Activated CD8-positive, alpha-beta memory T cell treated with anti-CD3 and anti-CD28 coated beads for 24 hours (primary cell): Measurements from ENCODE around the gene EFNA3.
A peak's percentile ranks its signal among the peaks of the same experiment; 100 is the strongest.

Experiments
- DNase-seq: peaks from one replicate; pipeline ENCODE4 v3.0.0-alpha.2; 2020

EFNA3 gene

GRCh38 chr1:155078469-155079209 lies at the start of gene EFNA3:
Gene EFNA3 (plus strand): TSS chr1:155078837. CDS start chr1:155078942, 105 bp downstream.
- DNase-seq = peak; percentile 86

DNA sequence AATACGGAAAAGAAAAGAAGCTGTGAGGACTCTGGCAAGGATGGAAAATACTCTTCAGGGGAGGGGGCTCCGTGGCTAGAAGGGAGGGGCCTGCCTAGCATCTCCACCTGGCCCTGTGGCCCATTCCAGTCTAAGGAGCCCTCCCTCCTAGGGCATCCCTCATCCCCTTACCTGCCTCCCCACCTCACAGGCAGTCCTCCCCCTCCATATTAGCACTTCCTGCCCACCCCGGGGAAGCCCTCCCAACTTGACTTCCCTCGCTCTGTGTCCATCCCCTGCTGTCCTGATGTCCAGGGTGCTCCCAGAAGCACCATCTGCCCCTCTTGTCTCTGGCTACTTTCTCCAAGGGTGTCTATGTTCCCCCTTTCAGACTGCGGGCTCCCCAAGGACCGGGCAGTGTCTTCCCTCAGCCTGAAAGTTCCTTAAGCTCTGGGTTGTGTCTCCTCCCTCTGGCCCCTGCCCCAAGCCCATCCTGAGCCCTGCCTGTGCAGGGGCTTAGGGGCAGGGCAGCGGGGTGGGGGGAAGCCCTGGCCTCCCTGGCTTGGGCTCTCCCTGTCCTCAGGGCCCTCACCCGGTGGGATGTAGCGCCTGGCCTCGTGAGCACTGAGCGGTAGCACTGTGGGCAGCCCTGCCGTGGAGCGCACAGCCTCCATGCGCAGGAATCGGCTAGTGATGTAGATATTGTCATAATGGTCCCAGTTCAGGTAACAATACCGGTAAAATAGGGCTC lies 49.0 kb upstream of the EFNA3 start:
- no peak for DNase-seq

GRCh38 chr1:155030243-155030795 lies 48.3 kb upstream of the EFNA3 start:
- no peak for DNase-seq

GRCh38 chr1:155030899-155031298 lies 47.7 kb upstream of the EFNA3 start:
- no peak for DNase-seq

GRCh38 chr1:155032886-155033285 lies 45.8 kb upstream of the EFNA3 start:
- DNase-seq = no peak

DNA sequence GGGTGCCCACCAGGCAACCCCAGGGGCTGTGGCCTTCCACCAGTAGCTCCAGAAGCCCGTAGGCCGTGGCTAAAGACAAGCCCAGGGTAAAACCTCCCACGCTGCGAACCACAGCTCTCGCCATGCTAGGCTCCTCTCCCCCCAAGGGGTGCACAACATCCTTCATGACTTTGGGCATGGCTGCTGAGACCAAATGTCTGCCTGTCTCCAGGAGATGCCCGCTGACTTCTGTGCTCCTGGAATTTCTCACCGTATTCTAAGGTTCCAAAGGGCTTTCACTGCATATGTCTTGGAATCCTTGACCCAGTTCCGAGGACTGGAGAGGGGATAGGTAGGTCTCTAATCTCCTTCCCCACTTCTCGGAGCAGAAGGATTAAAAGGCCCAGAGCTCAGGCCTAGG lies 45.1 kb upstream of the EFNA3 start, which contains the start of the genes DCST1 and DCST2:
TSS of gene DCST1 (plus strand) at position 301 of the 400 bp plus-strand sequence. CDS start 213 bp downstream, outside the sequence.
TSS of gene DCST2 (minus strand) at position 258 of the 400 bp plus-strand sequence. CDS start at position 178, 80 bp downstream.
- no peak for DNase-seq

- no peak for DNase-seq
Observed at GRCh38 chr1:155034318-155035208, 44.1 kb upstream of the EFNA3 start.

DNA sequence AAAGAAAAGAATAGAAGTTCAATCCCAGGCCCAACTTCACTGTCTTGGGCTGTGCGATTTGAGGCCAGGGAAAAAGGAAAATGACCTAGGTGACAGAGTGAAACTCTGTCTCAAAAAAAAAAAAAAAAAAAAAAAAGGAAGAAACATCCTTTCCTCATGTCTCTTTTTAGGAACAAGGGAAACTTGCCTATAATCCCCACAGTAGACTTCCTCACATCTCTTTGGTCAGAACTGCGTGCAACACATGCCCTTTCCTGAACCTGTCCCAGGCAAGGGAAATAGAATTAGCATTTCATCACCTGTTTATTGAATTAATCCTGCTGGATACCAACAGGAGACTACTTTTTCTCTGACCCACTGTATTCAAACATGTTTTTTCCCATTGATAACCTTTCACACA lies 42.7 kb upstream of the EFNA3 start:
- no peak for DNase-seq

- no peak for DNase-seq
Observed at GRCh38 chr1:155037043-155037442, 41.6 kb upstream of the EFNA3 start.

GRCh38 chr1:155037851-155038441 lies 40.7 kb upstream of the EFNA3 start:
- DNase-seq = no peak

GRCh38 chr1:155038602-155039307 lies 39.9 kb upstream of the EFNA3 start:
- no peak for DNase-seq

DNA sequence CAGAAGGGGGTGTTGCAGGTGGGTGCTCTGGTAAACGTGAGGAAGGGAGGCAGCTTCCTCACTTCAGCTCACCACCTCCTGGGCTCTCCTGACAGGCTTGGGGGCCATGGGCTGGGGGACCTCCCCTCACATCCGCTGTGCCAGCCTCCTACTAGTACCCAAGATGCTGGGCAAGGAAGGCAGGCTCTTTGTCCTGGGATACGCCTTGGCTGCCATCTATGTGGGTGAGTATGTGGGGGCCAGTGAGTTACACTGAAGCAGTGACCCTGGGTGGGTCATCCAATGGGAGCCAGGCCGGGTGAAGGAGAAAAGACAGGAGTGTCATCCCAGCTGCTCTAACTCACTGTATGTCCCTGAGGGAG lies 39.3 kb upstream of the EFNA3 start:
- DNase-seq = no peak

- DNase-seq = no peak
Observed at GRCh38 chr1:155040358-155041093, 38.1 kb upstream of the EFNA3 start.

DNA sequence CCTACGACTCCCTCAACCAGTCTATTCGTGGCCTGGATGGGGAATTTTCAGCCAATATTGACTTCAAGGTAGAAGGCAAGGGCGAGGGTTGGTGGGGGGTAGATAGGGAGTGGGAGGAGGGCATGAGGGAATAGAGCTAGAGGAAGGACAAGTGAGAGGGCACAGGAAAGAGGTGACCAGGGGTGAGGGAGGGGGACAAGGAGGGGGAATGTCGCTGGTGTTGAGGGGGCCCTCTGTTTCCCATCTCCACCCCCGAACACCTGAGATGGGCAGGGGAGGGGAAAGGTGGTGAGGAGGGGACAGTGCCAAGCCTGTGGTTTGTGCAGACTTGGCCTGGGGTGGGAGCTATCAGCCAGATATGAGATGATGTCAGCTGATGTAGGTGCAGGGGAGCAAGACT lies 35.8 kb upstream of the EFNA3 start:
- no peak for DNase-seq

GRCh38 chr1:155043301-155043702 lies 35.3 kb upstream of the EFNA3 start:
- no peak for DNase-seq

DNA sequence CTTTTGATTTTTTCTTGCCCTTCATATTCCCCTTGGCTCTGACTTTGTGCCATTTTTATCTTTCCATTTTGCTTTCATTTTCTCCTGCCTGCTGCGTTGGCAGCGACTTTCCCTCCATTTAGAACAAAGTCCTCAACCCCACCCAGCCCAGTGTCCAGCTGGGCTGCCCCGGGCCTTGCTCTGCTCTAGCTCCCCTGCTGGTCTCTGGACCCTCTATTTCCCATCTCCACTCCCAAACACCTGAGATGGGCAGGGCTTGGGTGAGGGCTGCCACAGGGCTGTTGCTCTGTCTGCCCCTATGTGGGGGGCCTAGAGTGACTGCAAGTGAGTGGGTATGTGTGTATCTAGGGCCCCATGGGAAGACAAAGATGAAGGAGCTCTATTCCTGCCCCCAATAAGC lies 34.8 kb upstream of the EFNA3 start:
- no peak for DNase-seq

DNA sequence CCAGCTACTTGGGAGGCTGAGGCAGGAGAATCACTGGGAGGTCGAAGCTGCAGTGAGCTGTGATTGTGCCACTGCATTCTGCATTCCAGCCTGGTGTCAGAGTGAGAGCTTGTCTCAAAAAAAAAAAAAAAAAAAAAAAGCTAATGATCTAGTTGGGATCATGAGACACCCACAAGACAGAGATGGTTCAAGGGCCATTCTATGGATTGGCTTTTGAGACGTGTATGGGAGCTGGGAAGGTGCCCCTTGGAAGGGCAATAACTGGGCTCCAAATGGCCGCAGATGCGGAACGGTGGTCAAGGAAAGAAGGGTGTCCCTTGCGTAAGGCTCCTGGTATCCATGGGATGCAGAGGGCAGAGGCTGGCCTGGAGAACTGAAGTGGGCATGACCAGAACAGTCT lies 34.3 kb upstream of the EFNA3 start:
- no peak for DNase-seq

- DNase-seq = peak; percentile 71
Observed at GRCh38 chr1:155044812-155045657, 33.6 kb upstream of the EFNA3 start.

DNA sequence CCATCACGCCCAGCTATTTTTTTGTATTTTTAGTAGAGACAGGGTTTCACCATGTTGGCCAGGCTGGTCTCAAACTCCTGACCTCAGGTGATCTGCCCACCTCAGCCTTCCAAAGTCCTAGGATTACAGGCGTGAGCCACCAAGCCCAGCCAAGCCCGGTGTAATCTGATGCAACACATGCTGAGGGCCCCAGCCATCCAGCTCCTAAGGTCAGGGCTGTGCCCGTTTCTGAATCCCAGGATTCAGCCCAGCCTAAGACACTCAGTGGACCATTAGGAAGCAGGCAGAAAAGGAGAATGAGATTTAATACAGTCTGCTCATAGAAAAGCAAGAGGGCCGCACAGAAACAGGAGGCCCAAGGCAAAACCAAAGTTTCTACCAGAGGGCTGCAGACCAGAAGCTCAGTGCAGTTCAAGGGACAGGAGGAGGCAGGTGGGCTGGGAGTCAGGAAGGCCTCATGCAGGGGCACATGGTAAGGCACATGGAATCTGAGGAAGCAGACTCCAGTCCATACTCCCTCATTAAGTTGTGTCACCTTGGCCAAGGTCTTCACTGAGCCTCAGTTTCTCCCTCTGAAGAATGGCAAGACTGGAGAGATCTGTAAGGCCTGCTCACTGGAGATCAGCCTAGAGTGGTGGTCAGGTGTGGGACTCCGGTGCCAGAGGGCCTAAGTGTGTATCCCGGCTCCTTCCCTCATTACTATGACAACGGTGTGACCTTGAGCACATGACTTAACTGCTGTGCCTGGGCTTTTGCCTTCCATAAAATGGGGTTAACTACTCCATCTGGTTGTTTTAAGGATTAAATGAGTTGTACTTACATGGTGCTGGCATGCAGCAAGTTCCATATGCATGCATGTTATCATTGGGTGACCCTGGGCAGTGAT lies 29.9 kb upstream of the EFNA3 start:
- DNase-seq = no peak
